BE2C (cell line): ENCODE data around the gene FANCG.
A peak's percentile ranks its signal among the peaks of the same experiment; 100 is the strongest.

Experiments used
- DNase-seq: peaks from one replicate; pipeline ENCODE4 v3.0.0-alpha.2; 2020
- H3K27me3 ChIP-seq: fragments of 250-450 bp; sonication (Bioruptor Pico); 2 replicates; pipeline ENCODE4 v1.5.1; 2020; ENCODE audit warnings: mild to moderate bottlenecking
- H3K36me3 ChIP-seq: fragments of 250-450 bp; sonication (Bioruptor Pico); 2 replicates; pipeline ENCODE4 v1.5.1; 2020; ENCODE audit warnings: mild to moderate bottlenecking
- H3K4me1 ChIP-seq: fragments of 250-450 bp; sonication (Bioruptor Pico); 2 replicates; pipeline ENCODE4 v1.5.1; 2020
- H3K4me3 ChIP-seq: 2 replicates; pipeline ENCODE4 v1.5.1; 2011; ENCODE audit warnings: low read depth, low read length
- H3K9me3 ChIP-seq: fragments of 250-450 bp; sonication (Bioruptor Pico); 2 replicates; pipeline ENCODE4 v1.5.1; 2020
- CTCF ChIP-seq: IDR thresholded peaks from 2 replicates; pipeline ENCODE4 v1.5.1; 2012; ENCODE audit warnings: mild to moderate bottlenecking, low read depth, low read length

The FANCG gene

DNA sequence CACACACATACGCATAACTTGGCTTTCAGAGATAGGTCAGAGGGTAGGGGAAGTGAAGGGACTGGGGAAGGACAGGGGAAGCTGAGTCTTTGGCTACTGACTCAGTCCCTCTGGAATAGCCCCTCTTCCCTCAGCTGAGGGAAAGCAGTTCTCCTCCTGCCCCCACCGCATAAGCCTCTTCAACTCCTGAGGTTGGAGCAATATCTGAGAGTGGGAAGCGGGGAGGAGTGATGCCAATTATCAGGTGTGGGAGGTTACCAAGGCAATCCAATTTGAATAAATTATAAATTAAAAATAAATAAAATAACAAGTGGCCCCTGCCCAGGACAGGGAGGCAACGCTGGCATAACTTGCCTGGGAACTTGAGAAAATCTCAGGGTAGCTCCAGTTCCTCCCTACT is 24.8 kb upstream of the FANCG start:
- Histone ChIP-seq H3K36me3 (peaks cover 10% of the 10 kb centered on the region), H3K4me3 (no peak overlapping the region), H3K27me3 (no peaks in the 10 kb centered on the region), H3K9me3 (no peaks in the 10 kb centered on the region), H3K4me1 (peaks cover 7% of the 10 kb centered on the region)
- no peak for DNase-seq
- no peak for TF ChIP-seq CTCF

DNA sequence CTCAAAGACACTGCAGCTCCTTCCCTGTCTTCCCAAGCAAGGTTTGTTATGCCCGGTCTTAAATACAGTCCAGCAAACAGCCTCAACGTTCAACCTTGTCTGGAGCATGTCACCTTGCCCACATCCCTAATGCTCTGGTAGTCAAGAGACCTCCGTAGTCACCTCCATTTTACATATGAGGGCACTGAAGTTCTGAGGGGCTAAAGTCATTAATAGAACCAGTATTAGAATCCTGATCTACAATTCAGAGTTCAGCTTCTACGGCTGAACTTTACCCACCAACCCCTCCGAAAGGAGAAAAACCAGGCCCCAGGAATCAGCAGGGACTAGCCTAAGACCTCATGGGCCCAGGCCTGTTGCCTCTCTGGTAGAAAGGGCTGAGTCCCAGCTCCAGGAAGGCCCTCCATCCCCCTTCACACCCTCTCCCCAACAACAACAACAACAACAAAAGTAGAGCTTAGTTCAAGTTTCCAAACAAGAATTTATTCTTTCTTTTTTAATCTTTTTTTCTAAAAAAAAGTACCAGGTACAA is 24.0 kb upstream of the FANCG start:
- H3K4me1 ChIP-seq = peaks cover 7% of the 10 kb centered on the region
- peaks cover 10% of the 10 kb centered on the region for H3K36me3 ChIP-seq
- no peak for DNase-seq
- H3K27me3 ChIP-seq = no peaks in the 10 kb centered on the region
- H3K4me3 ChIP-seq = peak overlapping the region; percentile 99
- no peaks in the 10 kb centered on the region for H3K9me3 ChIP-seq
- TF ChIP-seq CTCF = no peak

- Histone ChIP-seq H3K36me3 (peaks cover 10% of the 10 kb centered on the region), H3K4me1 (peaks cover 7% of the 10 kb centered on the region), H3K27me3 (no peaks in the 10 kb centered on the region), H3K4me3 (peak within 1 kb of the TSS; percentile 99), H3K9me3 (no peaks in the 10 kb centered on the region)
- DNase-seq = peak; percentile 95
- TF ChIP-seq CTCF = no peak
These were observed 23.3 kb upstream of the FANCG start, which contains the start of gene STOML2 for GRCh38 chr9:35102769-35103659. Gene STOML2, minus strand, starts transcription at chr9:35103131. Its CDS starts 37 bp downstream, at chr9:35103094.

- no peak for DNase-seq
- Histone ChIP-seq H3K4me1 (peaks cover 7% of the 10 kb centered on the region), H3K36me3 (peaks cover 10% of the 10 kb centered on the region), H3K9me3 (no peaks in the 10 kb centered on the region), H3K4me3 (peak overlapping the region; percentile 99), H3K27me3 (no peaks in the 10 kb centered on the region)
- no peak for TF ChIP-seq CTCF
These were observed 22.7 kb upstream of the FANCG start for GRCh38 chr9:35102465-35102768.

GRCh38 chr9:35097573-35097972 is 17.8 kb upstream of the FANCG start:
- H3K4me1 ChIP-seq = no peaks in the 10 kb centered on the region
- H3K27me3 ChIP-seq = no peaks in the 10 kb centered on the region
- H3K9me3 ChIP-seq = no peaks in the 10 kb centered on the region
- no peak overlapping the region for H3K4me3 ChIP-seq
- no peak for DNase-seq
- TF ChIP-seq CTCF = no peak
- H3K36me3 ChIP-seq = peaks cover 10% of the 10 kb centered on the region
